GM12878 (cell line): Measurements from ENCODE around the gene PPP1R1A. TPM values are rescaled to one million over a fixed set of nuclear protein-coding genes. Genes with fewer than 3 reads are reported as not detected.

Experiments
- BCLAF1 ChIP-seq: fragments of 450-650 bp; IDR thresholded peaks from 2 replicates; pipeline ENCODE4 v1.6.1; 2017; ENCODE audit warnings: antibody characterized with exemption, mild to moderate bottlenecking, moderate library complexity
- CHD1 ChIP-seq: IDR thresholded peaks from 2 replicates; pipeline ENCODE4 v1.6.1; 2012; ENCODE audit warnings: low read depth, low read length, improper control_type of control experiment
- CHD2 ChIP-seq: IDR thresholded peaks from 2 replicates; pipeline ENCODE4 v1.6.1; 2011; ENCODE audit warnings: low read depth, low read length, improper control_type of control experiment, borderline replicate concordance
- CREM ChIP-seq: IDR thresholded peaks from 2 replicates; pipeline ENCODE4 v1.6.1; 2014; ENCODE audit warnings: antibody characterized with exemption, low read depth
- CTCF ChIP-seq, 3 experiments: IDR thresholded peaks in 2 of 3; conservative IDR thresholded peaks in 1 of 3; 2 replicates each; pipeline ENCODE4 v1.5.1; 2011; ENCODE audit warnings: low read depth in 3 of 3, low read length in 3 of 3, mild to moderate bottlenecking in 3 of 3, control low read depth in 2 of 3, moderate library complexity in 2 of 3, inconsistent platforms in 1 of 3, mixed read lengths in 1 of 3; ENCODE audit not compliant: control insufficient read depth in 2 of 3, insufficient read depth in 1 of 3; ENCODE audit errors: extremely low read depth in 1 of 3
- EP300 ChIP-seq, 2 experiments: fragments of 150-350 bp in 1 of 2; IDR thresholded peaks; 2 replicates each; pipeline ENCODE4 v1.6.1; 2011 to 2012; ENCODE audit warnings: low read depth in 2 of 2, low read length in 2 of 2, borderline replicate concordance in 1 of 2, improper control_type of control experiment in 1 of 2, inconsistent platforms in 1 of 2; ENCODE audit not compliant: control insufficient read depth in 1 of 2
- ETV6 ChIP-seq, 2 experiments: fragments of 450-650 bp in 1 of 2; IDR thresholded peaks in 1 of 2; conservative IDR thresholded peaks in 1 of 2; 2 replicates each; pipeline ENCODE4 v1.6.1; 2014; ENCODE audit warnings: antibody characterized with exemption in 1 of 2, borderline replicate concordance in 1 of 2, low read depth in 1 of 2, mild to moderate bottlenecking in 1 of 2, moderate library complexity in 1 of 2
- EZH2 ChIP-seq: IDR thresholded peaks from 2 replicates; pipeline ENCODE4 v1.6.1; 2012; ENCODE audit warnings: low read depth, mild to moderate bottlenecking, control low read depth, inconsistent platforms, low read length, borderline replicate concordance; ENCODE audit not compliant: control insufficient read depth
- HDGF ChIP-seq: fragments of 450-650 bp; IDR thresholded peaks from 2 replicates; pipeline ENCODE4 v1.6.1; 2016; ENCODE audit warnings: antibody characterized with exemption
- IKZF2 ChIP-seq, 2 experiments: fragments of 450-650 bp; IDR thresholded peaks; 2 replicates each; pipeline ENCODE4 v1.6.1; 2017; ENCODE audit warnings: mild to moderate bottlenecking in 2 of 2, moderate library complexity in 2 of 2
- IRF4 ChIP-seq: IDR thresholded peaks from 2 replicates; pipeline ENCODE4 v1.6.1; 2011; ENCODE audit warnings: low read depth, low read length
- KAT2A ChIP-seq: conservative IDR thresholded peaks from 2 replicates; pipeline ENCODE4 v1.6.1; 2011; ENCODE audit warnings: low read depth, low read length; ENCODE audit not compliant: control insufficient read depth
- SMAD5 ChIP-seq: IDR thresholded peaks from 2 replicates; pipeline ENCODE4 v1.6.1; 2016; ENCODE audit warnings: antibody characterized with exemption, low read depth
- SREBF2 ChIP-seq: IDR thresholded peaks from 2 replicates; pipeline ENCODE4 v1.6.1; 2012; ENCODE audit warnings: mild to moderate bottlenecking, low read length
- SUPT20H ChIP-seq: IDR thresholded peaks from 2 replicates; pipeline ENCODE4 v1.6.1; 2011; ENCODE audit warnings: low read depth, mild to moderate bottlenecking, low read length, moderate library complexity, borderline replicate concordance; ENCODE audit not compliant: control insufficient read depth
- TBL1XR1 ChIP-seq: IDR thresholded peaks from 2 replicates; pipeline ENCODE4 v1.6.1; 2012; ENCODE audit warnings: low read depth, low read length, improper control_type of control experiment
- ZBTB33 ChIP-seq: fragments of 450-650 bp; IDR thresholded peaks from 2 replicates; pipeline ENCODE4 v1.6.1; 2017; ENCODE audit warnings: mild to moderate bottlenecking
- ZNF217 ChIP-seq: fragments of 450-650 bp; IDR thresholded peaks from 2 replicates; pipeline ENCODE4 v1.6.1; 2017; ENCODE audit warnings: antibody characterized with exemption, mild to moderate bottlenecking
- ZNF384 ChIP-seq: IDR thresholded peaks from 2 replicates; pipeline ENCODE4 v1.6.1; 2012; ENCODE audit warnings: low read depth, mild to moderate bottlenecking, low read length, improper control_type of control experiment, borderline replicate concordance
- polyA plus RNA-seq, 11 experiments: library from polyadenylated mRNA; depleted of rRNA in 4 of 11; unstranded in 6 of 11; stranded (reverse) in 5 of 11; fragments of >200 nt; fragmentation: Nextera tagmentation in 4 of 11; fragmentation: Illumina TruSeq in 1 of 11; extraction: Ambion mirVana in 4 of 11; extraction: Trizol in 1 of 11; gene quantifications; 1 replicate in 1 of 11; 2 replicates in 10 of 11; pipeline versions ENCODE4 v1.2.1 to v1.2.3, GENCODE V29; 2011 to 2016; ENCODE audit warnings: inconsistent platforms in 2 of 11, missing spikeins in 2 of 11, low read depth in 1 of 11
- total RNA-seq, 4 experiments: library from RNA; depleted of rRNA in 3 of 4; stranded (reverse); fragments of >200 nt in 3 of 4; fragmentation: Illumina TruSeq in 1 of 4; extraction: Trizol in 1 of 4; gene quantifications; 2 replicates each; pipeline versions ENCODE4 v1.2.1 to v1.2.3, GENCODE V29; 2013 to 2021
- TF ChIP-seq, protein P1 (sequence below): fragments of 450-650 bp; formaldehyde crosslinking; IDR thresholded peaks from 2 replicates; pipeline ENCODE4 v1.5.0; 2022; ENCODE audit warnings: mild to moderate bottlenecking, missing genetic modification characterization

The PPP1R1A gene
- total and polyA plus RNA-seq, 10 of the 15 experiments (the other 5 are each of a cell fraction or from before 2014, with no cell fraction given), result 0.03 to 0.08 (median 0.07) TPM; not detected in 7

GRCh38 chr12:54603173-54603814 is 14.8 kb upstream of the PPP1R1A start (continued):
- TF ChIP-seq TBL1XR1 (no peak), CHD2 (no peak), CHD1 (no peak), ZNF384 (peak; percentile 70), KAT2A (no peak), CTCF (IDR thresholded peaks at IDR 0.05 in 2 of 3, conservative IDR thresholded peaks at IDR 0.05 in 1 of 3; ENCODE audit: control insufficient read depth in 2 of 3, extremely low read depth in 1 of 3, insufficient read depth in 1 of 3, low read depth in 3 of 3, low read length in 3 of 3) (peak; percentile 81 to 92 (median 84)), IRF4 (no peak), SUPT20H (no peak), CREM (peak; percentile 32; the same call in 1 of the 2 replicates), ZNF217 (no peak), SMAD5 (no peak), HDGF (no peak), EP300 (IDR thresholded peaks at IDR 0.05; ENCODE audit: borderline replicate concordance in 1 of 2, control insufficient read depth in 1 of 2, low read depth in 2 of 2, low read length in 2 of 2) (no peak), BCLAF1 (no peak), SREBF2 (no peak), EZH2 (no peak), ZBTB33 (no peak), IKZF2 (IDR thresholded peaks at IDR 0.05) (no peak), ETV6 (conservative IDR thresholded peaks at IDR 0.05 in 1 of 2, IDR thresholded peaks at IDR 0.05 in 1 of 2; ENCODE audit: borderline replicate concordance in 1 of 2, low read depth in 1 of 2) (no peak)
- TF ChIP-seq, protein P1, sequence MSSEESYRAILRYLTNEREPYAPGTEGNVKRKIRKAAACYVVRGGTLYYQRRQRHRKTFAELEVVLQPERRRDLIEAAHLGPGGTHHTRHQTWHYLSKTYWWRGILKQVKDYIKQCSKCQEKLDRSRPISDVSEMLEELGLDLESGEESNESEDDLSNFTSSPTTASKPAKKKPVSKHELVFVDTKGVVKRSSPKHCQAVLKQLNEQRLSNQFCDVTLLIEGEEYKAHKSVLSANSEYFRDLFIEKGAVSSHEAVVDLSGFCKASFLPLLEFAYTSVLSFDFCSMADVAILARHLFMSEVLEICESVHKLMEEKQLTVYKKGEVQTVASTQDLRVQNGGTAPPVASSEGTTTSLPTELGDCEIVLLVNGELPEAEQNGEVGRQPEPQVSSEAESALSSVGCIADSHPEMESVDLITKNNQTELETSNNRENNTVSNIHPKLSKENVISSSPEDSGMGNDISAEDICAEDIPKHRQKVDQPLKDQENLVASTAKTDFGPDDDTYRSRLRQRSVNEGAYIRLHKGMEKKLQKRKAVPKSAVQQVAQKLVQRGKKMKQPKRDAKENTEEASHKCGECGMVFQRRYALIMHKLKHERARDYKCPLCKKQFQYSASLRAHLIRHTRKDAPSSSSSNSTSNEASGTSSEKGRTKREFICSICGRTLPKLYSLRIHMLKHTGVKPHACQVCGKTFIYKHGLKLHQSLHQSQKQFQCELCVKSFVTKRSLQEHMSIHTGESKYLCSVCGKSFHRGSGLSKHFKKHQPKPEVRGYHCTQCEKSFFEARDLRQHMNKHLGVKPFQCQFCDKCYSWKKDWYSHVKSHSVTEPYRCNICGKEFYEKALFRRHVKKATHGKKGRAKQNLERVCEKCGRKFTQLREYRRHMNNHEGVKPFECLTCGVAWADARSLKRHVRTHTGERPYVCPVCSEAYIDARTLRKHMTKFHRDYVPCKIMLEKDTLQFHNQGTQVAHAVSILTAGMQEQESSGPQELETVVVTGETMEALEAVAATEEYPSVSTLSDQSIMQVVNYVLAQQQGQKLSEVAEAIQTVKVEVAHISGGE (CRISPR knock-in tag), result no peak
